ENCODE results near the gene ZNF789.
"Not testable (repeated sequence)": the region's sequence is repeated elsewhere in the genome, so short reads cannot be mapped to it uniquely, and the experiment has no call there.

The ZNF789 gene

GRCh38 chr7:99472561-99473314 is at the start of gene ZNF789:
Gene ZNF789 (plus strand): TSS chr7:99472890. CDS start chr7:99476457, 3,567 bp downstream.
- DNase-seq = peak; percentile 97 to 100 (median 99)
- intact Hi-C loops (cut with DNase I) = no loop called here

GRCh38 chr7:99424932-99425730 is 47.6 kb upstream of the ZNF789 start:
- intact Hi-C loops (cut with DNase I) = no loop called here
- DNase-seq = no peak

- intact Hi-C loops (cut with DNase I) = no loop called here
- DNase-seq = no peak
Observed at GRCh38 chr7:99428972-99429566, 43.6 kb upstream of the ZNF789 start.

GRCh38 chr7:99429756-99430155 is 42.9 kb upstream of the ZNF789 start:
- intact Hi-C loops (cut with DNase I) = no loop called here
- DNase-seq = no peak

GRCh38 chr7:99431756-99432540 is 40.7 kb upstream of the ZNF789 start:
- intact Hi-C loops (cut with DNase I); DNase-seq: not testable (repeated sequence)

GRCh38 chr7:99433158-99433557 is 39.5 kb upstream of the ZNF789 start:
- intact Hi-C loops (cut with DNase I) = no loop called here
- no peak for DNase-seq

- DNase-seq = no peak
- intact Hi-C loops (cut with DNase I) = no loop called here
Observed at GRCh38 chr7:99437946-99438572, 34.6 kb upstream of the ZNF789 start.

- peak; percentile 91 to 98 (median 97) for DNase-seq
- intact Hi-C loops (cut with DNase I) = no loop called here
Observed at GRCh38 chr7:99438573-99439480, 33.9 kb upstream of the ZNF789 start, which contains the start of the genes CPSF4 and PTCD1. Gene CPSF4 (plus strand): TSS chr7:99438943. CDS start chr7:99439083, 140 bp downstream. Gene PTCD1 (minus strand): TSS chr7:99438798. CDS start chr7:99435242, 3,556 bp downstream.

- intact Hi-C loops (cut with DNase I) = no loop called here
- DNase-seq = no peak
Observed at GRCh38 chr7:99440195-99440594, 32.5 kb upstream of the ZNF789 start.

- intact Hi-C loops (cut with DNase I) = no loop called here
- DNase-seq = no peak
Observed at GRCh38 chr7:99446096-99446495, 26.6 kb upstream of the ZNF789 start.

- intact Hi-C loops (cut with DNase I) = no loop called here
Observed at GRCh38 chr7:99447943-99448342, 24.7 kb upstream of the ZNF789 start.

GRCh38 chr7:99448855-99449254 is 23.8 kb upstream of the ZNF789 start:
- no peak for DNase-seq
- intact Hi-C loops (cut with DNase I) = no loop called here

More at GRCh38 chr7:99447943-99448342, 24.7 kb upstream of the ZNF789 start:
- no peak for DNase-seq

GRCh38 chr7:99449326-99449725 is 23.4 kb upstream of the ZNF789 start:
- no peak for DNase-seq
- intact Hi-C loops (cut with DNase I) = no loop called here

- peak in 17 of 42 donors; percentile 21 to 68 (median 43) for DNase-seq
- intact Hi-C loops (cut with DNase I) = no loop called here
Observed at GRCh38 chr7:99451936-99452335, 20.8 kb upstream of the ZNF789 start.

GRCh38 chr7:99452541-99452940 is 20.1 kb upstream of the ZNF789 start:
- DNase-seq = no peak
- intact Hi-C loops (cut with DNase I) = no loop called here

- intact Hi-C loops (cut with DNase I) = no loop called here
- peak in 37 of 42 donors; percentile 19 to 75 (median 50) for DNase-seq
Observed at GRCh38 chr7:99453105-99453504, 19.6 kb upstream of the ZNF789 start.

- intact Hi-C loops (cut with DNase I) = no loop called here
- no peak for DNase-seq
Observed at GRCh38 chr7:99455874-99456273, 16.8 kb upstream of the ZNF789 start.
